ENCODE data around the gene FANCF.

The FANCF gene

GRCh38 chr11:22581354-22582150, 44.1 kb downstream of the FANCF start:
- TF ChIP-seq EGR1 (IDR thresholded peaks at IDR 0.05) (no peak), TAF1 (IDR thresholded peaks at IDR 0.05; ENCODE audit: low read depth) (no peak), CEBPB (IDR thresholded peaks at IDR 0.05) (no peak), CREB1 (IDR thresholded peaks at IDR 0.05; ENCODE audit: low read depth) (no peak), ZBTB7A (IDR thresholded peaks at IDR 0.05; ENCODE audit: low read depth) (no peak), FOXM1 (IDR thresholded peaks at IDR 0.05; ENCODE audit: borderline replicate concordance, low read depth) (no peak), REST (IDR thresholded peaks at IDR 0.05; ENCODE audit: low read depth) (no peak), TEAD4 (IDR thresholded peaks at IDR 0.05) (no peak), TCF12 (IDR thresholded peaks at IDR 0.05; ENCODE audit: low read depth) (no peak), EP300 (IDR thresholded peaks at IDR 0.05; ENCODE audit: borderline replicate concordance) (no peak), MAX (IDR thresholded peaks at IDR 0.05) (no peak), USF1 (IDR thresholded peaks at IDR 0.05) (no peak), NFIC (IDR thresholded peaks at IDR 0.05) (no peak), RAD21 (IDR thresholded peaks at IDR 0.05; ENCODE audit: low read depth) (no peak), YY1 (IDR thresholded peaks at IDR 0.05; ENCODE audit: low read depth) (no peak)

GRCh38 chr11:22577854-22578253, 47.8 kb downstream of the FANCF start:
- TF ChIP-seq TAF1 (IDR thresholded peaks at IDR 0.05; ENCODE audit: low read depth) (no peak), FOXM1 (IDR thresholded peaks at IDR 0.05; ENCODE audit: borderline replicate concordance, low read depth) (no peak), ZBTB7A (IDR thresholded peaks at IDR 0.05; ENCODE audit: low read depth) (no peak)

Measured in Ishikawa (cell line).